GM12865 (cell line): ENCODE results near the gene PUSL1.

Source experiments
- DNase-seq: peaks from one replicate; pipeline ENCODE4 v3.0.0; 2010; ENCODE audit warnings: low read depth
- H3K4me3 ChIP-seq: 2 replicates; pipeline ENCODE4 v1.5.1; 2011; ENCODE audit warnings: mild to moderate bottlenecking, low read depth, low read length, control low read depth
- CTCF ChIP-seq: IDR thresholded peaks from 2 replicates; pipeline ENCODE4 v1.5.1; 2011; ENCODE audit warnings: low read length, control low read depth, low read depth, inconsistent platforms; ENCODE audit not compliant: insufficient read depth; ENCODE audit errors: missing control alignments

Gene PUSL1

GRCh38 chr1:1305300-1306069 lies 2.9 kb upstream of the PUSL1 start:
- peak; percentile 72 for DNase-seq
- TF ChIP-seq CTCF, result peak; percentile 17
- peak overlapping the region; percentile 46 for H3K4me3 ChIP-seq

DNA sequence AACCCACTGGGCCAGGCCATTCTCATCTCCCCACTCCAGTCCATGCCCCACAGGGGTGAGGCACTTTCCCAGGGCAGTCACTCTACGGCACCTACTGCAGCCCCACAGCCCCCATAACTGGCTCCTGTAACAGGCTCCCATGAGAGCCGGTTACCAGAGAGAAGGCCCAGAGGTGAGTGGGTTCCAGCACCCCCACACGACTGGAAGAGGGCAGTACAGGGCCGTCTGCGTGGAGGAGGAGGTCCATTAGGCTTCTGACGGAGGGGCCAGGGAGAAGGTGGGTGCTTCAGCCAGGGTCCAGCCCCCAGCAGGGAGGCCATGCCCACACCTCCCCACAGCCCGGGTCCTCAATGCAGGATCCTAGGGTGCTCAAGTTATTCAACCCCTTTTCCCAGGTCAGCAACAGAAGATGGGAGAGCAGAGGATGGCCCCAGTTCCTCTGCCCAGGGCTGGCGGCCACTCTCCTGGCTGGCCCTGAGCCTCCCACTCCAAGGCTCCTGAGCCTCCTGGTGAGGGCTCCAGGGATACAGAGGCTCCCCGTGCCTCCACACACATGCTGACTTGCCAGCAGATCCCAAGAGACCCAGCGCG lies 2.2 kb upstream of the PUSL1 start:
- peak overlapping the region; percentile 70 for H3K4me3 ChIP-seq
- peak; percentile 45 for DNase-seq
- TF ChIP-seq CTCF, result peak; percentile 23

DNA sequence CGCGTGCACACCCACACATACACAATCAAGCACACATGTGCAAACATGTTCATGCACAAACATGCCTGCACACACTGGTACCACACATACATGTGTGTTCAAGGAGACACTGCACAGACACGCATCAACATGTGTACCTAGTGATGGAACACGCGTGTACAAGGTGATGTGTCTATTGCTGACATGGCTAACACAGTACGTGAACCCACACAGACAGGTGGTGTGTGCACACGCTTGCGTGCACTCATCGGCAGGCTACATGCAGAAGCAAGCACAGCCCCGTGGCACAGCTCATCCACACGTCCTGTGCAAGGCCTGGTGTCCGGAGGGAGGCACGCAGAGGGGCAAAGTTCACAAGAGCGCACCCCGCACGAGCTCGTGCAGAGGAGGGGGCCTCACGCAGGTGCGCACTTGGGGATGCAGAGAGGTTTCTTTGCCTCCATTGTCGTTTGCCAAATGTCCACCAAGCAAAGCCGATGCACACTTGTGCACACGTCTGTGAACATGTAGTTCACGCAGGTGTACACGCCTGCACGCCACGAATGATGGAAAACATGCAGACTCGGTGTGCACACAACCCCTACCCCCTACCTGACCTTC lies 1.6 kb upstream of the PUSL1 start:
- DNase-seq, result no peak
- TF ChIP-seq CTCF, result no peak
- H3K4me3 ChIP-seq, result peak overlapping the region; percentile 70

GRCh38 chr1:1307261-1307922 lies 1.0 kb upstream of the PUSL1 start:
- no peak for TF ChIP-seq CTCF
- peak overlapping the region; percentile 70 for H3K4me3 ChIP-seq
- DNase-seq, result peak; percentile 35

- no peak for DNase-seq
- no peak for TF ChIP-seq CTCF
- peak overlapping the region; percentile 89 for H3K4me3 ChIP-seq
Measured at GRCh38 chr1:1308756-1309250, 406 bp downstream of the PUSL1 start.

DNA sequence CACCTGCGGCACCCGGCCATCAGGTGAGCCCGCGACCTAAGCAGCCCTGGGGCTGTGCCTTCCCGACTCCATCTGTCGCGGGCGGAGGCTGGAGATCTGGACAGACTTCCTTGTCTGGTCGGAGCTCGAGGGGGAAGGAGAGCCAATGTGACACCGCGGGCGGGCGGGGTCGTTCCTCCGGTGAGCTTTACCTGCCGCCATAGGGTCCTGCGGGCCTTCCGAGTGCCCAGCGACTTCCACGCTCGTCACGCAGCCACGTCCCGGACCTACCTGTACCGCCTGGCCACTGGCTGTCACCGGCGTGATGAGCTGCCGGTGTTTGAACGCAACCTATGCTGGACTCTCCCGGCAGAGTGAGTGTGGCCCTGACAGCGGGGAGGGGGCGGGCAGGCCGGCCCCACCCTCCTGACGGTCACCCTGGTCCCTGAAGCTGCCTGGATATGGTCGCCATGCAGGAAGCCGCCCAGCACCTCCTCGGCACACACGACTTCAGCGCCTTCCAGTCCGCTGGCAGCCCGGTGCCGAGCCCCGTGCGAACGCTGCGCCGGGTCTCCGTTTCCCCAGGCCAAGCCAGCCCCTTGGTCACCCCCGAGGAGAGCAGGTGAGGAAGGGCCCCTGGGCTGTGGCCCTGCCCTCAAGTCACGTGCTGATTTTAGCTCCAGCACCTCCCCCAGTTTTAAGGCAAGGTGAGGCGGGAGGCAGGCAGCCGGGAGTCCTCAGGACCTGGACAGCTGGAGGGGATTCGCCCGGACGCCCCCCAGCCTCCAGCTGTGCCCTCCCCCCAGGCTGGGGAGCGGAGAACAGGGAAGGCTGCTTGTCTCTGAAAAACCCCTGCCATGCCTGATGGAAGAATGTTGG lies 1.1 kb downstream of the PUSL1 start:
- no peak for DNase-seq
- peak overlapping the region; percentile 89 for H3K4me3 ChIP-seq
- no peak for TF ChIP-seq CTCF
